ENCODE data around the gene RGS7. TPM values are rescaled to one million over a fixed set of nuclear protein-coding genes. Genes with fewer than 3 reads are reported as not detected.

Gene RGS7
- total and polyA plus RNA-seq, 7 donors: 0.04 TPM; not detected in 6

GRCh38 chr1:241129207-241129960 lies 227.6 kb downstream of the RGS7 start:
- H3K27ac ChIP-seq: no peak overlapping the region
- 57 to 61% (median 61%) methylated on average over 11 of the region's 11 CpGs for WGBS, 3 donors

GRCh38 chr1:241125286-241125685 lies 231.7 kb downstream of the RGS7 start:
- ATAC-seq (no peak), DNase-seq (no peak)
- intact Hi-C loops (cut with DNase I): no loop called here
- no peak for TF ChIP-seq CTCF (IDR thresholded peaks at IDR 0.05)
- Histone ChIP-seq H3K27me3 (ENCODE audit: insufficient read depth in 3 of 3, low read length in 2 of 3) (no peaks in the 10 kb centered on the region), H3K4me3 (no peak overlapping the region), H3K9me3 (no peaks in the 10 kb centered on the region), H3K4me1 (no peaks in the 10 kb centered on the region), H3K27ac (no peak overlapping the region), H3K36me3 (ENCODE audit: insufficient read depth in 1 of 2, low read depth in 1 of 2) (no peaks in the 10 kb centered on the region)
- 79 to 81% (median 80%) methylated on average over 2 of the region's 2 CpGs for whole genome bisulfite sequencing, 3 donors

More at GRCh38 chr1:241129207-241129960, 227.6 kb downstream of the RGS7 start:
- Histone ChIP-seq H3K9me3 (no peaks in the 10 kb centered on the region), H3K4me1 (no peaks in the 10 kb centered on the region), H3K4me3 (no peak overlapping the region), H3K27me3 (ENCODE audit: insufficient read depth in 3 of 3, low read length in 2 of 3) (no peaks in the 10 kb centered on the region), H3K36me3 (ENCODE audit: insufficient read depth in 1 of 2, low read depth in 1 of 2) (no peaks in the 10 kb centered on the region)
- no peak for TF ChIP-seq CTCF (IDR thresholded peaks at IDR 0.05)
- intact Hi-C loops (cut with DNase I): no loop called here
- no peak for DNase-seq
- no peak for ATAC-seq

- 68 to 89% (median 84%) methylated on average over 3 of the region's 3 CpGs for WGBS, 3 donors
- Histone ChIP-seq H3K27ac (no peak overlapping the region), H3K4me3 (no peak overlapping the region), H3K36me3 (ENCODE audit: insufficient read depth in 1 of 2, low read depth in 1 of 2) (no peaks in the 10 kb centered on the region), H3K9me3 (no peaks in the 10 kb centered on the region), H3K4me1 (no peaks in the 10 kb centered on the region), H3K27me3 (ENCODE audit: insufficient read depth in 3 of 3, low read length in 2 of 3) (no peaks in the 10 kb centered on the region)
- ATAC-seq (no peak), DNase-seq (no peak)
- no peak for TF ChIP-seq CTCF (IDR thresholded peaks at IDR 0.05)
- intact Hi-C loops (cut with DNase I): no loop called here
Observed at GRCh38 chr1:241118049-241118448, 239.0 kb downstream of the RGS7 start.

GRCh38 chr1:241115784-241116183 lies 241.2 kb downstream of the RGS7 start:
- H3K27ac ChIP-seq: no peak overlapping the region
- H3K27me3 ChIP-seq (ENCODE audit: insufficient read depth in 3 of 3, low read length in 2 of 3): no peaks in the 10 kb centered on the region
- DNase-seq (no peak), ATAC-seq (no peak)
- no peak for TF ChIP-seq CTCF (IDR thresholded peaks at IDR 0.05)
- no peaks in the 10 kb centered on the region for H3K36me3 ChIP-seq (ENCODE audit: insufficient read depth in 1 of 2, low read depth in 1 of 2)
- H3K4me3 ChIP-seq: no peak overlapping the region
- 79 to 86% (median 83%) methylated on average over 5 of the region's 5 CpGs for WGBS, 3 donors
- H3K9me3 ChIP-seq: no peaks in the 10 kb centered on the region
- intact Hi-C loops (cut with DNase I): no loop called here
- no peaks in the 10 kb centered on the region for H3K4me1 ChIP-seq

All from psoas muscle (tissue), 8 donors.